Cardiac muscle cell (in vitro differentiated cells and primary cell): ENCODE data around the gene CHFR. TPM values are rescaled to one million over a fixed set of nuclear protein-coding genes. Genes with fewer than 3 reads are reported as not detected.

Experiments
- DNase-seq, 2 donors: peaks; one replicate each; pipeline versions ENCODE4 v3.0.0 to v3.0.0-alpha.2; 2010 to 2017; ENCODE audit warnings: low read depth in 1 of 2, low spot score in 1 of 2
- H3K27ac ChIP-seq: fragments of 200-600 bp; sonication (generic); 2 replicates; pipeline ENCODE4 v1.5.1; 2016
- H3K27me3 ChIP-seq: fragments of 200-600 bp; sonication (generic); 2 replicates; pipeline ENCODE4 v1.6.0; 2016; ENCODE audit warnings: control low read depth
- H3K36me3 ChIP-seq: fragments of 200-600 bp; sonication (generic); 2 replicates; pipeline ENCODE4 v1.5.1; 2016; ENCODE audit warnings: control low read depth
- H3K4me1 ChIP-seq: fragments of 200-600 bp; sonication (generic); 2 replicates; pipeline ENCODE4 v1.8.1; 2017; ENCODE audit warnings: low read depth, mild to moderate bottlenecking, mixed run types
- H3K4me3 ChIP-seq: fragments of 200-600 bp; sonication (generic); 2 replicates; pipeline ENCODE4 v1.5.1; 2016; ENCODE audit warnings: mild to moderate bottlenecking
- H3K9me3 ChIP-seq: fragments of 200-600 bp; sonication (generic); 2 replicates; pipeline ENCODE4 v1.5.1; 2017; ENCODE audit warnings: low read depth, mild to moderate bottlenecking, control low read depth
- CTCF ChIP-seq: IDR thresholded peaks from 2 replicates; pipeline ENCODE4 v1.5.1; 2012; ENCODE audit warnings: low read depth, mild to moderate bottlenecking, low read length
- polyA plus RNA-seq: library from polyadenylated mRNA; unstranded; fragments of >200 nt; fragmentation: Nextera tagmentation; extraction: Ambion mirVana; gene quantifications from 2 replicates; pipeline ENCODE4 v1.2.1, GENCODE V29; 2016
- total RNA-seq: library from RNA; depleted of rRNA; stranded (reverse); fragments of >200 nt; gene quantifications from 2 replicates; pipeline ENCODE4 v1.2.3, GENCODE V29; 2016

Gene CHFR
- total and polyA plus RNA-seq, 2 experiments from 2014 or later: 30.0 to 30.6 TPM

DNA sequence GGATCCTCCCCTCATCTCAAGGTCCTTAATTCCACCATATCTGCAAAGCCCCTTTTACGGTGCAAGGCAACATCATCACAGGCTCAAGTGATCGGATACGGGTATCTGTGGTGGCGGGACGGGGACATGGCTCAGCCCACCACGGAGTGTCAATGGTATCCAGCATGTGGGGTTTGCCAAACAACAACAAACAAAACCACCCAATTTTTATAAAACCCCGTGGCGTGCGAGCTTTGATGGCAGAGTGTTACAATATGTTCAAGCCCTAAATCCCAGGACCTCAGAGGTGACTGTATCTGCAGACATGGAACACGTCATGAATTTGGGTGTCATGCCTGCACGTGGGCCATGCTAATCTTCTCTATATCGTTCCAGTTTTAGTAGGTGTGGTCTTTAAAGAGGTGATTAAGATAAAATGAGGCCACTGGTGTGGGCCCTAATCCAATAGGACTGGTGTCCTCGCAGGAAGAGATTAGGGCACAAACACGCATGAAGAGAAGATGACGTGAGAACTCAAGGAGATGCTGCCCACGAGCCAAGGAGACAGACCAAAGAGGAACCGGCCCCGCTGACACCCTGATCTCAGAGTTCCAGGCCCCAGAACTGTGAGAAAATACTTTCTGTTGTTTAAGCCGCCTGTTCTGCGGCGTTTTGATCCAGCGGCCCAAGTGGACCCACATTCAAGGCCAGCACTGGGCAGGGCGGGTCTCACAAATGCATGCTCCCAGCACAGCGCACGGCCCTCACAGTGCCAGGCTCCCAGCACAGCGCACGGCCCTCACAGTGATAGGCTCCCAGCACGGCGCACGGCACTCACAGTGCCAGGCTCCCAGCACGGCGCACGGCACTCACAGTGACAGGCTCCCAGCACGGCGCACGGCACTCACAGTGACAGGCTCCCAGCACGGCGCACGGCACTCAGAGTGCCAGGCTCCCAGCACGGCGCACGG lies 52.1 kb downstream of the CHFR start:
- no peak overlapping the region for H3K27ac ChIP-seq
- peaks cover 4% of the 10 kb centered on the region for H3K36me3 ChIP-seq
- no peaks in the 10 kb centered on the region for H3K9me3 ChIP-seq
- no peaks in the 10 kb centered on the region for H3K4me1 ChIP-seq
- DNase-seq: no peak
- no peak for TF ChIP-seq CTCF
- H3K4me3 ChIP-seq: no peak overlapping the region
- no peaks in the 10 kb centered on the region for H3K27me3 ChIP-seq

- Histone ChIP-seq H3K9me3 (no peaks in the 10 kb centered on the region), H3K27ac (no peak overlapping the region), H3K4me1 (no peaks in the 10 kb centered on the region), H3K36me3 (no peaks in the 10 kb centered on the region), H3K27me3 (no peaks in the 10 kb centered on the region), H3K4me3 (no peak overlapping the region)
- DNase-seq: no peak
- TF ChIP-seq CTCF: no peak
These were observed 53.2 kb downstream of the CHFR start for GRCh38 chr12:132834181-132834711.

DNA sequence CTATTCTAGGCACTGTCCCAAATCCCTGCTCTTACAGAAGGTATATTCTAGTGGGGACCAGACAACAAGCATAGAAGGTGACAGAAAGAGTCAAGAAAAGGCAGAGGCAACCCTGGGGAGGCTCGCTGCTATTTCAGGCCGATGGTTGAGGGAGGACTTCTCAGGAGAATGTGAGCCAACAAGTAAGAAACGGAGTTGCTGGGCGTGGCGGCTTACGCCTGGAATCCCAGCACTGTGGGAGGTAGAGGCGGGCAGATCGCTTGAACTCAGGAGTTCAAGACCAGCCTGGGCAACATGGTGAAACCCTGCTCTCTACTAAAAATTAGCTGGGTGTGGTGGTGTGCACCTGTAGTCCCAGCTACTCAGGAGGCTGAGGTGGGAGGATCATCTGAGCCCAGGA lies 54.1 kb downstream of the CHFR start:
- no peak for DNase-seq
- Histone ChIP-seq H3K9me3 (no peaks in the 10 kb centered on the region), H3K4me3 (no peak overlapping the region), H3K4me1 (no peaks in the 10 kb centered on the region), H3K27ac (no peak overlapping the region), H3K36me3 (no peaks in the 10 kb centered on the region), H3K27me3 (no peaks in the 10 kb centered on the region)
- TF ChIP-seq CTCF: no peak

- Histone ChIP-seq H3K27ac (no peak overlapping the region), H3K27me3 (no peaks in the 10 kb centered on the region), H3K36me3 (no peaks in the 10 kb centered on the region), H3K9me3 (no peaks in the 10 kb centered on the region), H3K4me3 (no peak overlapping the region), H3K4me1 (no peaks in the 10 kb centered on the region)
- no peak for TF ChIP-seq CTCF
- DNase-seq: no peak
These were observed 55.6 kb downstream of the CHFR start for GRCh38 chr12:132831771-132832170.

DNA sequence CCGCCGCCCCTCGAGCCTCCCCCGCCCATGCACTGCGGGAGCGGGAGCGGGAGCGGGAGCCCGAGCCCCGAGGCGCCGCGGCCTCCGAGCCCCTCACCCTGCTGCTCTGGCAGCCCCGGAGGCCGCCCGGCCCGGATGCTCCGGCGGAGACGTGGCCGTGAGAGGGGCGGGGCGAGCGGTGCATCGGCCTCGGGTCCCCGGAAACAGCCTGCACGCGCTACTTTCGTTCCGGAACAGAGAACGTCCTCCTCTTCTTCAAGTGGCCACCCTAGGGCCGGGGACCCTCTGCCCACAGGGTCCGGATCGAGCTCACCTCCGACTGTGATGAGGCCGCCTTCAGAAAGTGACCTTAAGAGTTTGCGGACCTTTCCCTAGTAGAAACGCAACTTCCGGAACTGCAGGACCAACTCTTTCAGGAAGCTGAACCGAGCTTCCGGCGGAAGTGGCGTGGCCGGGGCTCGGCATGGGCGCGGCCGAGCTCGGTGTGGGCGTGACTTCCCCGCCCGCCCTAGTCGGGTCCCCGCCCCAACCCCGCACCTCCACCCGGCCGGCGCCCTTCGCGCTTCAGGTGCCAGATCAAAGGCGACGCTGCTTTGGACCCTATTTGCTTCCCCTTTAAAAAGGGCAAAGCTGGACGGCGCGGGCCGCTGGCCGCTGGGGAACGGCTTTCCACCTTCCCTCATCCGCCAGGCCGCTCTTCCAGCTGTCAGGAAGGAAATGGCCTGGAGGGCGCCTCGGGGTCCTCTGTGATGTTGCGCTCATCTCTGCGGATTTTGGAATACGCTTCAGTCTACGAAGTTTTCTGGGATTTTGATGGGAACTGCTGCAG lies 58.5 kb downstream of the CHFR start, which contains the start of gene GOLGA3:
Gene GOLGA3 (minus strand): TSS at position 164 of the 829 bp plus-strand sequence. CDS start 6,741 bp downstream, outside the sequence.
- no peaks in the 10 kb centered on the region for H3K27me3 ChIP-seq
- TF ChIP-seq CTCF: no peak
- peak; percentile 96 to 97 for DNase-seq
- H3K36me3 ChIP-seq: no peaks in the 10 kb centered on the region
- H3K4me1 ChIP-seq: no peaks in the 10 kb centered on the region
- no peaks in the 10 kb centered on the region for H3K9me3 ChIP-seq
- H3K27ac ChIP-seq: peak within 1 kb of the TSS; percentile 98
- peak within 1 kb of the TSS; percentile 44 for H3K4me3 ChIP-seq
